Measurements from ENCODE around the gene MAB21L4.

DNA sequence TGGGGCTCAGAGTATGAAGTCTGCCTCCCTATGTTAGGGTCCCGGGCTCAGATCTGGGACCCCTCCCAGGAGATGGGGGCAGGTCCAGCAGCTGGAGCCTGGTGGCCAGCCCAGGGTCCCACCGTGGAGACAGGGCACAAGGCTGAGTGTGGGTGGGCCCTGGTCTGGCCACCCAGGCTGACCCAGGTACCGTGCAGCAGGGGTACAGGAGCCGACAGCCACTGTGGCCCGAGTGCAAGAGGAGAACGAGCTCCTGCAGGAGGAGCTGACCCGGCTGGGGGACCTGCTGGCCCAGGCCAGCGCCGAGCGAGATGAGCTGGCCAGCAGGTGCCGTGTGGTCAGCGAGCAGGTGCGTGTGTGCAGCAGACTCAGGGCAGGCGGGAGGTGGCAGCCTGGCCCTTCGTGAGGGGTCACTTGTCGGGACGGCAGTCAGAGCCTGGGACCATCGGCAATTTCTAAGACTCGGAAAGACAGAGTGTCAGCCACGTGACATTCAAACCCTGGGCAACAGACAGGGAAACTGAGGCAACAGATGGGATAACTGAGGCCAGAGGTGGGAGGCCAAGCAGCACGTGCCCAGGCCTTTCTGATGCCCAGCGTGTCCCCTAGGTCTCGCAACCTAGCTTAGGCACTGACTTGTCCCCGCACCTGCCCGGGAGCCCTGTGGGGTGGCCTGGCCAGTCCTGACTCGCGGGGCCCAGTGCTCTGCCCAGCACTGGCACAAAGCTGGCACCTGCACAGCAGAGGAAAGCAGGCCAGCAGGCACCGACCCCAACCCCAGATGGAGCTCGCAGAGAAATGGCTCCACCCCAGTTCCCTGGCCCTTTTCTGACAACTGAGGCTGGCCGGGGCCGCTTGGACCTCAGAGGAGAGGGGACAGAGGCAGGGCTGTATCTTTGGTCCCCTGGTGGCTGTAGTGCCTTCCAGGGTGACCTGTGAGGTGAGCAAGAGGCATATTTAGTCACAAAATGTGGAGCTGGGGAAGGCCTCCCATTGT lies 24.1 kb upstream of the MAB21L4 start:
- TF ChIP-seq, protein P1, sequence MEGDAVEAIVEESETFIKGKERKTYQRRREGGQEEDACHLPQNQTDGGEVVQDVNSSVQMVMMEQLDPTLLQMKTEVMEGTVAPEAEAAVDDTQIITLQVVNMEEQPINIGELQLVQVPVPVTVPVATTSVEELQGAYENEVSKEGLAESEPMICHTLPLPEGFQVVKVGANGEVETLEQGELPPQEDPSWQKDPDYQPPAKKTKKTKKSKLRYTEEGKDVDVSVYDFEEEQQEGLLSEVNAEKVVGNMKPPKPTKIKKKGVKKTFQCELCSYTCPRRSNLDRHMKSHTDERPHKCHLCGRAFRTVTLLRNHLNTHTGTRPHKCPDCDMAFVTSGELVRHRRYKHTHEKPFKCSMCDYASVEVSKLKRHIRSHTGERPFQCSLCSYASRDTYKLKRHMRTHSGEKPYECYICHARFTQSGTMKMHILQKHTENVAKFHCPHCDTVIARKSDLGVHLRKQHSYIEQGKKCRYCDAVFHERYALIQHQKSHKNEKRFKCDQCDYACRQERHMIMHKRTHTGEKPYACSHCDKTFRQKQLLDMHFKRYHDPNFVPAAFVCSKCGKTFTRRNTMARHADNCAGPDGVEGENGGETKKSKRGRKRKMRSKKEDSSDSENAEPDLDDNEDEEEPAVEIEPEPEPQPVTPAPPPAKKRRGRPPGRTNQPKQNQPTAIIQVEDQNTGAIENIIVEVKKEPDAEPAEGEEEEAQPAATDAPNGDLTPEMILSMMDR (IDR thresholded peaks at IDR 0.05): no peak
- TF ChIP-seq POLR2A (IDR thresholded peaks at IDR 0.05): no peak
